NCI-H774 (cell line): ENCODE results near the gene SOD1.
A peak's percentile ranks its signal among the peaks of the same experiment; 100 is the strongest.
"Not testable (repeated sequence)": the region's sequence is repeated elsewhere in the genome, so short reads cannot be mapped to it uniquely, and the experiment has no call there.

Experiments
- DNase-seq: peaks from one replicate; lab custom pipeline; 2025; lab: John Stamatoyannopoulos, UW

Gene SOD1

GRCh38 chr21:31659536-31660258 lies at the start of gene SOD1:
TSS of gene SOD1 (plus strand) at chr21:31659693. CDS start at chr21:31659770, 77 bp downstream.
- peak; percentile 92 for DNase-seq

- DNase-seq, result no peak
Observed at GRCh38 chr21:31611445-31611844, 48.0 kb upstream of the SOD1 start.

- DNase-seq, result no peak
Observed at GRCh38 chr21:31612894-31613785, 46.4 kb upstream of the SOD1 start.

- DNase-seq, result no peak
Observed at GRCh38 chr21:31614705-31615104, 44.8 kb upstream of the SOD1 start.

GRCh38 chr21:31616216-31616615 lies 43.3 kb upstream of the SOD1 start:
- no peak for DNase-seq

GRCh38 chr21:31618696-31619430 lies 40.6 kb upstream of the SOD1 start:
- no peak for DNase-seq

- DNase-seq, result no peak
Observed at GRCh38 chr21:31622397-31622796, 37.1 kb upstream of the SOD1 start.

GRCh38 chr21:31623664-31624063 lies 35.8 kb upstream of the SOD1 start:
- no peak for DNase-seq

- no peak for DNase-seq
Observed at GRCh38 chr21:31624181-31624580, 35.3 kb upstream of the SOD1 start.

- no peak for DNase-seq
Observed at GRCh38 chr21:31624961-31625491, 34.5 kb upstream of the SOD1 start.

GRCh38 chr21:31629972-31630711 lies 29.4 kb upstream of the SOD1 start:
- peak; percentile 53 for DNase-seq

- DNase-seq, result not testable (repeated sequence)
Observed at GRCh38 chr21:31631881-31632280, 27.6 kb upstream of the SOD1 start.

GRCh38 chr21:31634993-31635392 lies 24.5 kb upstream of the SOD1 start:
- no peak for DNase-seq

GRCh38 chr21:31636874-31637273 lies 22.6 kb upstream of the SOD1 start:
- DNase-seq, result no peak

- no peak for DNase-seq
Observed at GRCh38 chr21:31641416-31641922, 18.0 kb upstream of the SOD1 start.

GRCh38 chr21:31644643-31645042 lies 14.8 kb upstream of the SOD1 start:
- no peak for DNase-seq

- no peak for DNase-seq
Observed at GRCh38 chr21:31647650-31648049, 11.8 kb upstream of the SOD1 start.

- no peak for DNase-seq
Observed at GRCh38 chr21:31650930-31651329, 8.6 kb upstream of the SOD1 start.

- not testable (repeated sequence) for DNase-seq
Observed at GRCh38 chr21:31651491-31651890, 8.0 kb upstream of the SOD1 start.

- no peak for DNase-seq
Observed at GRCh38 chr21:31654340-31654739, 5.2 kb upstream of the SOD1 start.
